ENCODE data around the gene KAZALD1.

KAZALD1 gene

DNA sequence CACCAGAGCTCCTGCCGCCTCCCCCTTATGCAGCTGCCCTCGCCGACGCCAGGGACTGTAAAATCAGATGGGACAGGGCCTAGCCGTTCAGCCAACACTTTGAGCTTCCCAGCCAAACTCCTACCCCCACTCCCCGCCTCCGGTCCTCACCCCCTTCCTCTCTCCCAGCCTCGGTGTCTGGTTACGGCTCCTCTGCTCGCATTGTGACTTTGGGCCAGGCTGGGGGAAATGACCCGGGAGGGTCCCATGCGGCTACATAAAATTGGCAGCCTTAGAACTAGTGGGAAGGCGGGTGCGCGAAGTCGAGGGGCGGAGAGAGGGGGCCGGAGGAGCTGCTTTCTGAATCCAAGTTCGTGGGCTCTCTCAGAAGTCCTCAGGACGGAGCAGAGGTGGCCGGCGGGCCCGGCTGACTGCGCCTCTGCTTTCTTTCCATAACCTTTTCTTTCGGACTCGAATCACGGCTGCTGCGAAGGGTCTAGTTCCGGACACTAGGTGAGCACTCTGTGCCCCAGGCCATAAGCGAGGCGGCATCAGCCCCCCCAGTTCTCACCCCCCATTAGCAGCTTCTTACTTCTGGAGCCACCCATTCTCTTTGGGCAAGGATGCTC is at the start of gene KAZALD1:
TSS of gene KAZALD1 (plus strand) at position 366 of the 608 bp plus-strand sequence. CDS start 604 bp downstream, outside the sequence.
- H3K4me1 ChIP-seq (ENCODE audit: control insufficient read depth in 1 of 2, insufficient read depth in 2 of 2, low read length in 2 of 2), result peaks cover 47 to 55% of the 10 kb centered on the region in 2 donors

GRCh38 chr10:101012525-101013364 is 49.0 kb upstream of the KAZALD1 start:
- H3K27ac ChIP-seq (ENCODE audit: low read depth, low read length), result no peak overlapping the region
- H3K27me3 ChIP-seq (ENCODE audit: control insufficient read depth in 1 of 2, insufficient read depth in 2 of 2, low read length in 2 of 2), result peaks cover 4 to 9% of the 10 kb centered on the region in 2 donors
- no peak overlapping the region for H3K9ac ChIP-seq (ENCODE audit: low read depth in 1 of 2, low read length in 2 of 2)
- H3K9me3 ChIP-seq (ENCODE audit: control insufficient read depth in 1 of 2, low read length in 2 of 2), result no peaks in the 10 kb centered on the region
- H3K4me3 ChIP-seq (ENCODE audit: low read depth in 1 of 2, low read length in 2 of 2), result no peak overlapping the region
- peaks cover 10 to 12% of the 10 kb centered on the region in 2 donors for H3K4me1 ChIP-seq (ENCODE audit: control insufficient read depth in 1 of 2, insufficient read depth in 2 of 2, low read length in 2 of 2)
- H3K36me3 ChIP-seq (ENCODE audit: control insufficient read depth in 1 of 2, insufficient read depth in 2 of 2, low read length in 2 of 2), result no peaks in the 10 kb centered on the region

More for the DNA sequence above, at the start of gene KAZALD1:
- no peaks in the 10 kb centered on the region for H3K9me3 ChIP-seq (ENCODE audit: control insufficient read depth in 1 of 2, low read length in 2 of 2)
- H3K27me3 ChIP-seq (ENCODE audit: control insufficient read depth in 1 of 2, insufficient read depth in 2 of 2, low read length in 2 of 2), result peaks cover 0 to 16% of the 10 kb centered on the region in 2 donors
- H3K4me3 ChIP-seq (ENCODE audit: low read depth in 1 of 2, low read length in 2 of 2), result peak within 1 kb of the TSS; percentile 89 to 98
- no peaks in the 10 kb centered on the region for H3K36me3 ChIP-seq (ENCODE audit: control insufficient read depth in 1 of 2, insufficient read depth in 2 of 2, low read length in 2 of 2)
- H3K9ac ChIP-seq (ENCODE audit: low read depth in 1 of 2, low read length in 2 of 2), result peak within 1 kb of the TSS; percentile 85 to 100
- peak within 1 kb of the TSS; percentile 98 for H3K27ac ChIP-seq (ENCODE audit: low read depth, low read length)

DNA sequence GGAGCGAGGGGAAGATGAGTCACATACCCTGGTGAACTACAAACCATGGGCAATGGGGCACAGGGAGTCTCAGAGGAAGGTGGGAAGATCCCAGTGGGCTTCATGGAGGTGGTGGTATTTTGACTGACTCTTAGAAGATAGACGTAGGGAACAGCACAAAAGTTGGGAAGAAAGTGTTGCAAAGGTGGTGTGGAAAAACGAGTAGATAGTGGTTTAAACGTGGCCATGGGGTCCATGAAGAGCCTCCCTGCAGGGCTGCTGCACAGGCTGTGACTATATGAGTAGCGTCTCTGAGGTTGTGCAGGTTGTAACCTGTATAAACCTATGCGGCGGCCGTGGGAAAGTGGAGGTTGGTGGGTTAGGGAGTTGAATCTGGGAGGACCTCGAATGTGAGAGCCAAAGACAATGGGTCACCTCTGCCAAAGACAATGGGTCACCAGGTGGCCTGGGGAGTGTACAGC is 48.4 kb upstream of the KAZALD1 start:
- Histone ChIP-seq H3K36me3 (ENCODE audit: control insufficient read depth in 1 of 2, insufficient read depth in 2 of 2, low read length in 2 of 2) (no peaks in the 10 kb centered on the region), H3K4me3 (ENCODE audit: low read depth in 1 of 2, low read length in 2 of 2) (no peak overlapping the region), H3K27me3 (ENCODE audit: control insufficient read depth in 1 of 2, insufficient read depth in 2 of 2, low read length in 2 of 2) (peaks cover 4 to 9% of the 10 kb centered on the region in 2 donors), H3K27ac (ENCODE audit: low read depth, low read length) (no peak overlapping the region), H3K9me3 (ENCODE audit: control insufficient read depth in 1 of 2, low read length in 2 of 2) (no peaks in the 10 kb centered on the region), H3K4me1 (ENCODE audit: control insufficient read depth in 1 of 2, insufficient read depth in 2 of 2, low read length in 2 of 2) (peaks cover 6 to 14% of the 10 kb centered on the region in 2 donors), H3K9ac (ENCODE audit: low read depth in 1 of 2, low read length in 2 of 2) (no peak overlapping the region)

- no peaks in the 10 kb centered on the region for H3K36me3 ChIP-seq (ENCODE audit: control insufficient read depth in 1 of 2, insufficient read depth in 2 of 2, low read length in 2 of 2)
- H3K9me3 ChIP-seq (ENCODE audit: control insufficient read depth in 1 of 2, low read length in 2 of 2), result no peaks in the 10 kb centered on the region
- peaks cover 4 to 14% of the 10 kb centered on the region in 2 donors for H3K27me3 ChIP-seq (ENCODE audit: control insufficient read depth in 1 of 2, insufficient read depth in 2 of 2, low read length in 2 of 2)
- no peak overlapping the region for H3K9ac ChIP-seq (ENCODE audit: low read depth in 1 of 2, low read length in 2 of 2)
- H3K4me1 ChIP-seq (ENCODE audit: control insufficient read depth in 1 of 2, insufficient read depth in 2 of 2, low read length in 2 of 2), result peaks cover 6 to 21% of the 10 kb centered on the region in 2 donors
- no peak overlapping the region for H3K4me3 ChIP-seq (ENCODE audit: low read depth in 1 of 2, low read length in 2 of 2)
- no peak overlapping the region for H3K27ac ChIP-seq (ENCODE audit: low read depth, low read length)
Measured at GRCh38 chr10:101014230-101014884, 47.4 kb upstream of the KAZALD1 start.

GRCh38 chr10:101014966-101015581 is 46.7 kb upstream of the KAZALD1 start:
- peaks cover 4 to 14% of the 10 kb centered on the region in 2 donors for H3K27me3 ChIP-seq (ENCODE audit: control insufficient read depth in 1 of 2, insufficient read depth in 2 of 2, low read length in 2 of 2)
- no peak overlapping the region for H3K4me3 ChIP-seq (ENCODE audit: low read depth in 1 of 2, low read length in 2 of 2)
- no peaks in the 10 kb centered on the region for H3K9me3 ChIP-seq (ENCODE audit: control insufficient read depth in 1 of 2, low read length in 2 of 2)
- H3K9ac ChIP-seq (ENCODE audit: low read depth in 1 of 2, low read length in 2 of 2), result no peak overlapping the region
- no peak overlapping the region for H3K27ac ChIP-seq (ENCODE audit: low read depth, low read length)
- no peaks in the 10 kb centered on the region for H3K36me3 ChIP-seq (ENCODE audit: control insufficient read depth in 1 of 2, insufficient read depth in 2 of 2, low read length in 2 of 2)
- peaks cover 6 to 21% of the 10 kb centered on the region in 2 donors for H3K4me1 ChIP-seq (ENCODE audit: control insufficient read depth in 1 of 2, insufficient read depth in 2 of 2, low read length in 2 of 2)

DNA sequence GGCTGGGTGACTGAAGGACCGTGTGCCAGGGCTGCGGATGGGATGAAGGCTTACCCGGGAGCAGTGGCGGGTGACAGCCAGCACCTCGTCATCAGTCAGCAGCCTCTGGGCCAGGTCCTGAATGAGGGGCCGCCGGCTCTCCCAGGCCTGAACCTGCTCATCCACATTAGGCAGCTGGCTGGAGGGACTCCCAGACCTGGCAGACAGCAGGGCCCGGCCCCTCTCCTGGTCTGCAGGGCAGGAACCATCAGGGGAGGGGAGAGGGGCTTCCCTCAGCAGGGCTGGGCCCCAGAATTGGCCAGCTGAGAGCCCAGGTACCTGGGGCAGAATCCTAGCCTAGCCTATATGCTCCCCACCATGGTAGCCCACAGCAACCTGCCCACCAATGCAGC is 46.2 kb upstream of the KAZALD1 start:
- H3K27me3 ChIP-seq (ENCODE audit: control insufficient read depth in 1 of 2, insufficient read depth in 2 of 2, low read length in 2 of 2), result peaks cover 4 to 14% of the 10 kb centered on the region in 2 donors
- no peak overlapping the region for H3K4me3 ChIP-seq (ENCODE audit: low read depth in 1 of 2, low read length in 2 of 2)
- H3K9ac ChIP-seq (ENCODE audit: low read depth in 1 of 2, low read length in 2 of 2), result no peak overlapping the region
- H3K27ac ChIP-seq (ENCODE audit: low read depth, low read length), result no peak overlapping the region
- peaks cover 6 to 21% of the 10 kb centered on the region in 2 donors for H3K4me1 ChIP-seq (ENCODE audit: control insufficient read depth in 1 of 2, insufficient read depth in 2 of 2, low read length in 2 of 2)
- H3K36me3 ChIP-seq (ENCODE audit: control insufficient read depth in 1 of 2, insufficient read depth in 2 of 2, low read length in 2 of 2), result no peaks in the 10 kb centered on the region
- H3K9me3 ChIP-seq (ENCODE audit: control insufficient read depth in 1 of 2, low read length in 2 of 2), result no peaks in the 10 kb centered on the region

DNA sequence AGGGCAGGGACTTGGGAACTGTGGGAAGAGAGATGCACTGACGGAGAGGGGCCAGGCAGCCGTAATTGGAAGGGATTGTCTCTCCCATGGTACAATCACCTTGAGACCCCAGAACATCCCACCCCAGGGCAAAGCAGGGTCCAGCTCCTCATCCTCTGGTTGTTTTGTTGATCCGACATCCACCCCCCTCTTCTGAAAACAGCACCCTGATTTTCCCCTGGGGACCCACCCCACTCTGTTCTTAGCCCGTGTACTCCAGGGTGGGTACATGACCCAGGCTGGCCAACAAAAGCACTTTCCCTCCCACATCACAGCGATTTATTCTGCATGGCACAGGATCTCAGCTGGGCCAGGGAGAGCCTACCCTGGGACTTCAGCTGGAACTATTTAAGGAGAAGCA is 45.0 kb upstream of the KAZALD1 start:
- Histone ChIP-seq H3K4me1 (ENCODE audit: control insufficient read depth in 1 of 2, insufficient read depth in 2 of 2, low read length in 2 of 2) (peaks cover 6 to 21% of the 10 kb centered on the region in 2 donors), H3K9ac (ENCODE audit: low read depth in 1 of 2, low read length in 2 of 2) (no peak overlapping the region), H3K27ac (ENCODE audit: low read depth, low read length) (no peak overlapping the region), H3K4me3 (ENCODE audit: low read depth in 1 of 2, low read length in 2 of 2) (no peak overlapping the region), H3K27me3 (ENCODE audit: control insufficient read depth in 1 of 2, insufficient read depth in 2 of 2, low read length in 2 of 2) (peaks cover 4 to 14% of the 10 kb centered on the region in 2 donors), H3K36me3 (ENCODE audit: control insufficient read depth in 1 of 2, insufficient read depth in 2 of 2, low read length in 2 of 2) (no peaks in the 10 kb centered on the region), H3K9me3 (ENCODE audit: control insufficient read depth in 1 of 2, low read length in 2 of 2) (no peaks in the 10 kb centered on the region)

DNA sequence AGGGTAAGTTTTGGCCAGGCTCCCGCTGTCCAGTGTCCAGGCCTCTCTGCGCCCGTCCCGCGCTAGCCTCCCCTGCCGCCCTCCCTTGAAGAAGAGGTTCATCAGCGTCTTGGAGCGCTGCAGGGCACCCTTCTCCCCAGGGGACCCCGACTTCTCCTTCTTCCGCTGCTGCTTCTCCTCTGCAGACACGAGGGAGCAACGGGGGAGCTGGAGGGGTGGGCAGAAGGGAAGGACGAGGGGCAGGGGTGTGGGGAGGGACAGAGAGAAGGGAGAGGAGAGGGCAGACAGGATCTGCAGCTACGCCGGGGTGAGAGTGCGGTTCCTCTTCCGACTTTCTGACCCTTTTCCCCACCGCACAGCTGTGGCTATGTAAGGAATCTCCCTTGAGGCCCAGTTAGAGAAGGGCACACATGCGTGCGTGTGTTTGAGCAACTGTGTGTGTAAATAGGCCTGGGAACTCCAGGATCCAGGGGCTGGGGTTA is 43.6 kb upstream of the KAZALD1 start:
- no peak overlapping the region for H3K4me3 ChIP-seq (ENCODE audit: low read depth in 1 of 2, low read length in 2 of 2)
- peaks cover 4 to 13% of the 10 kb centered on the region in 2 donors for H3K4me1 ChIP-seq (ENCODE audit: control insufficient read depth in 1 of 2, insufficient read depth in 2 of 2, low read length in 2 of 2)
- H3K27me3 ChIP-seq (ENCODE audit: control insufficient read depth in 1 of 2, insufficient read depth in 2 of 2, low read length in 2 of 2), result peaks cover 4 to 14% of the 10 kb centered on the region in 2 donors
- no peak overlapping the region for H3K27ac ChIP-seq (ENCODE audit: low read depth, low read length)
- H3K9ac ChIP-seq (ENCODE audit: low read depth in 1 of 2, low read length in 2 of 2), result no peak overlapping the region
- no peaks in the 10 kb centered on the region for H3K36me3 ChIP-seq (ENCODE audit: control insufficient read depth in 1 of 2, insufficient read depth in 2 of 2, low read length in 2 of 2)
- H3K9me3 ChIP-seq (ENCODE audit: control insufficient read depth in 1 of 2, low read length in 2 of 2), result no peaks in the 10 kb centered on the region

- peaks cover 0 to 9% of the 10 kb centered on the region in 2 donors for H3K4me1 ChIP-seq (ENCODE audit: control insufficient read depth in 1 of 2, insufficient read depth in 2 of 2, low read length in 2 of 2)
- H3K27me3 ChIP-seq (ENCODE audit: control insufficient read depth in 1 of 2, insufficient read depth in 2 of 2, low read length in 2 of 2), result peaks cover 4 to 14% of the 10 kb centered on the region in 2 donors
- no peak overlapping the region for H3K4me3 ChIP-seq (ENCODE audit: low read depth in 1 of 2, low read length in 2 of 2)
- no peaks in the 10 kb centered on the region for H3K9me3 ChIP-seq (ENCODE audit: control insufficient read depth in 1 of 2, low read length in 2 of 2)
- H3K36me3 ChIP-seq (ENCODE audit: control insufficient read depth in 1 of 2, insufficient read depth in 2 of 2, low read length in 2 of 2), result no peaks in the 10 kb centered on the region
- H3K27ac ChIP-seq (ENCODE audit: low read depth, low read length), result no peak overlapping the region
- H3K9ac ChIP-seq (ENCODE audit: low read depth in 1 of 2, low read length in 2 of 2), result no peak overlapping the region
Measured at GRCh38 chr10:101018600-101019439, 43.0 kb upstream of the KAZALD1 start.

Measured in duodenal mucosa (tissue), 2 donors.